Suppressor macrophage treated with lipopolysaccharide for 4 hours (primary cell): ENCODE measurements around the gene BOC.
"Not testable (repeated sequence)": the region's sequence is repeated elsewhere in the genome, so short reads cannot be mapped to it uniquely, and the experiment has no call there.

ENCODE experiments used
- DNase-seq: peaks from one replicate; pipeline ENCODE4 v3.0.0-alpha.2; 2020

The BOC gene, protein sequence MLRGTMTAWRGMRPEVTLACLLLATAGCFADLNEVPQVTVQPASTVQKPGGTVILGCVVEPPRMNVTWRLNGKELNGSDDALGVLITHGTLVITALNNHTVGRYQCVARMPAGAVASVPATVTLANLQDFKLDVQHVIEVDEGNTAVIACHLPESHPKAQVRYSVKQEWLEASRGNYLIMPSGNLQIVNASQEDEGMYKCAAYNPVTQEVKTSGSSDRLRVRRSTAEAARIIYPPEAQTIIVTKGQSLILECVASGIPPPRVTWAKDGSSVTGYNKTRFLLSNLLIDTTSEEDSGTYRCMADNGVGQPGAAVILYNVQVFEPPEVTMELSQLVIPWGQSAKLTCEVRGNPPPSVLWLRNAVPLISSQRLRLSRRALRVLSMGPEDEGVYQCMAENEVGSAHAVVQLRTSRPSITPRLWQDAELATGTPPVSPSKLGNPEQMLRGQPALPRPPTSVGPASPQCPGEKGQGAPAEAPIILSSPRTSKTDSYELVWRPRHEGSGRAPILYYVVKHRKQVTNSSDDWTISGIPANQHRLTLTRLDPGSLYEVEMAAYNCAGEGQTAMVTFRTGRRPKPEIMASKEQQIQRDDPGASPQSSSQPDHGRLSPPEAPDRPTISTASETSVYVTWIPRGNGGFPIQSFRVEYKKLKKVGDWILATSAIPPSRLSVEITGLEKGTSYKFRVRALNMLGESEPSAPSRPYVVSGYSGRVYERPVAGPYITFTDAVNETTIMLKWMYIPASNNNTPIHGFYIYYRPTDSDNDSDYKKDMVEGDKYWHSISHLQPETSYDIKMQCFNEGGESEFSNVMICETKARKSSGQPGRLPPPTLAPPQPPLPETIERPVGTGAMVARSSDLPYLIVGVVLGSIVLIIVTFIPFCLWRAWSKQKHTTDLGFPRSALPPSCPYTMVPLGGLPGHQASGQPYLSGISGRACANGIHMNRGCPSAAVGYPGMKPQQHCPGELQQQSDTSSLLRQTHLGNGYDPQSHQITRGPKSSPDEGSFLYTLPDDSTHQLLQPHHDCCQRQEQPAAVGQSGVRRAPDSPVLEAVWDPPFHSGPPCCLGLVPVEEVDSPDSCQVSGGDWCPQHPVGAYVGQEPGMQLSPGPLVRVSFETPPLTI

GRCh38 chr3:113211330-113212149 is at the start of gene BOC:
BOC (plus strand) TSS chr3:113211557; CDS start chr3:113249803, 38,246 bp downstream.
- DNase-seq = peak; percentile 34

DNA sequence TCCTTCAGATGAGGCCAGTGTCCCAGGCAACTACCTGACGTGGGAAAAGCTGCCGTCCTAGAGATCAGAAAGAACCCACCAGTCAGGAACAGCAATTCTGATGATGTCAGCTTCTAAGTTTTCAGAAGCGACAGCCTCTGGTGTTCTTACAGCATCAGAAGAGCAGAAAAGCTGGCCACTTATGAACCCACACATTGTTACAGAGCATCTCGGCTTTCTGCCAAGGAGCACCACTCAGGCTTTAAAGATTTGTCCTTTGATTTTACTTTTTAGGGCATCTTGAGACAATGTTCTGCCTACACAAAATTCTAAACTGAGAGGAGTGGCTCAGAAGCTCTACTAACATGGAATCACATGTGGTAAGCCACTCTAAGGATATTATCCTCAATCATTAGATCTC is 49.7 kb upstream of the BOC start:
- no peak for DNase-seq

DNA sequence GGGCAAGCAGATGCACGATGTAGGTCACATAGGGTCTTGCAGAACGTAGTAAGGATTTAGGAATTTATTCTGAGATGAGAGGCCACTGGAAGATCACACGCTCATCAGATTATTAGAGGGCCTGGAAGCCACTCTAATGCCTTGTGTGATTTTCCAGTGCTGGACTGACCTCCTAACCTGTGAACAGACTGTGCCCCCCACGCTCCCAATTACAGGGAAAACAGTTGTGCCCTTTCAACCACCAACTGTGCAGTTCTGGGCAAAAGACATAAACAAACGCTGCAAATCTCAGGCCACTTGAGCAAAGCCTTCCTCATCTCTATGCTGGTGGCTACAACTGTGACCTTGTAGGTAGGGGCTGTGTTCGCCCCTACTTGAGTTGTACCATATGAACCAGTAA is 48.2 kb upstream of the BOC start:
- no peak for DNase-seq

DNA sequence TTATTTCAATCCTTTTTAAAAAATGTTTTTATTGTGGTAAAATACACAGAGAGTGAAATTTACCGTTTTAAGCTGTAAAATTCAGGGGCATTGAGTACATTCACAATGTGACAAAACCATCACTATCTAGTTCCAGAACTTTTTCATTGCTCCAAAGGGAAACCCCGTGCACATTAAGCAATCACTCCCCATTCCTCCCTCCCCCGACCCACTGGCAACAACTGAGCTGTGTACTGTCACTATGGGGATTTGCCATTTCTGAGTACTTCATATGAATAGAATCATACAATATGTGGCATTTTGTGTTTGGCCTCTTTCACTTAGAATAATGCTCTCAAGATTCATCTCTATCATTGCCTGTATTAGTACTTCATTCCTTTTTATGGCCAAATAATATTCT is 45.5 kb upstream of the BOC start:
- peak; percentile 14 for DNase-seq

- DNase-seq = no peak
Measured at GRCh38 chr3:113166357-113166718, 45.0 kb upstream of the BOC start.

GRCh38 chr3:113166719-113167492 is 44.5 kb upstream of the BOC start:
- DNase-seq = no peak

DNA sequence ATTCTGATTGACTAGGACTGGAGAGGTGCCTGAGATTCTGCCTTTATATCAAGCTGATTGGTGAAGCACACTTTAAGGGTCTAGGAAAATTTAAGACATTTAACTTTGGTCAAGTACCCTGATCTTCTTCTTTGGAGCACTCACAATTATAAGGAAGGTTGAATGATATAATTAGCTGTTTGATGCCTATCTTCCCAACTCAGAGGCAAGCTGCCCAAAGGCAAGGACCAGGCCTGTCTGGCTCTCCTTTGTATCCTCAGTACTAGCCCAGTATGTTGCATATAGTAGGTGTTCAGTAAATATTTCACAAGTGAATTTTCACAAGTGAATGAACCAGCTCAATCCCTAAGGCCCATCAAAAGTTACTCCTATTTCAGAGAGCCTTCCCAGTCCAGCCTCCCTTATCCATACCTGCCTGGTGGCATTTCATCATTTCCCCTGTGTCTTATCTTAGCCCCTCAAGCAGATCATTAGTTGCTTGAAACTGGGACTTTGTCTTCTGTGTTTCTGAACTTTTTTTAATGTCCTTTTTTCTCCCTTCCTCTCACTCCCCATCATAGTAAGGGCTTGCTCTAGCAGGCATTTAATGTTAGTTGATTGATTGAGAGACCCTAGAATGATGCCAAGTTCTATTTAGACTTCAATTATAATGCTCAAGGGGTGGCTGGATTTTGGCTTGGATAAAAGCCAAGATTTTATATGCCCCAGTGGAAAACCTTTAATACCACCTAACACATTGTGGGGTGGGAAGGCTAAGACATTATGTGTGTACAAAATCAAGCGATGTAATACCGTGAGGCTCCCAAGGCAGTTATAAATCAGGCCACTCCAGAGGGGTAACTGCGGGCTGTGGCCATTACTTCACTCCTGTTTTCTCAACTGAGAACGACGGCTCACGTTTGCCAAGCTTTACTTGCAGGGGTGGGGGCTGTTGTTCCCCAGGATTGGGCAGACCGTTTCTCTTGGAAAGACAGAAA is 43.2 kb upstream of the BOC start:
- no peak for DNase-seq

DNA sequence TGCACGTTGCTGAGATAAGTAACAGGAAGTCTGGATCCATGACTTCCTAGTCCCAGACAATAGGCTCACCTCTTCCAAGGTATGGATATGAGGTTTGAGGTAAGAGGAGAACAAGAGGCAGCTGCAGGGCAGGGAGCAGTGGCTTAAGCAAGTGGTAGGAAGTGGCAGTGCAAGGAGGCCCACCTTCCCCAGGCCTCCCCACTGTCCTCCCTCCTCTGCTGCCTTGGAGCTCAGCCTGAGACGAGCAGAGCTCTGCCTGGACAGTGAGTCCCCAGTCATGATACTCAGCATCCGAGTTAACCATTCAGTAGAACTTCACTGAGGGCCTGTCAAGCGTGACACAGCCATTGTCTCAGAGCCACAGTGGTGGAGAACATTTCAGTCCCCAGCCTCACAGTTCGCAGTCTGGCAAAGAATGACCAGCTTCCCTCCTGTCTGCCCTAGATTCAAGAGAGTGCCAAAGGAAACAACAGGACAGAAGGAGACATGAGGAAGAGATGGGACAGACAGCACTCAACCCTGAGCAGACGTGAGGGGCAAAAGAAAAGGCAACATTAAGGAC is 41.4 kb upstream of the BOC start:
- DNase-seq = no peak

DNA sequence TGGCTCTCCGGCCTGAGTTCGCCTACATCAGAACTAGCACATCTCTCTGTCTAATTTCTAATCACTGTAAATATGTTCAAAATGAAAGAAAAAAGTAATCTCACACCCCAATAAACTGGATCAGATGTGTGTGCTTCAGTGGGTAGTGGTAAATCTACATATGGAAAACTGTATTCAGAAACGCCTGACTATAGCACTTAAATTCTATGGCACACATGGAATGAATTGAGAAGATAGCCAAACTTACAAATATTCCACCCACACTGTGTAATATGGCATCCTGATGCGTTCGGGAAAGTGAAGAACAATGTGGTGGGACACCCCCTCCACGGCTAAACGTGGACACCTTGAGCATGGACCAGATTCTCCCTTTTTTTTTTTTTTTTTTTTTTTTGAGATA is 40.6 kb upstream of the BOC start:
- DNase-seq = no peak

- not testable (repeated sequence) for DNase-seq
Measured at GRCh38 chr3:113171675-113172300, 39.6 kb upstream of the BOC start.

- no peak for DNase-seq
Measured at GRCh38 chr3:113173102-113173501, 38.3 kb upstream of the BOC start.

- no peak for DNase-seq
Measured at GRCh38 chr3:113174304-113174703, 37.1 kb upstream of the BOC start.

- peak; percentile 22 for DNase-seq
Measured at GRCh38 chr3:113174801-113175485, 36.4 kb upstream of the BOC start.

DNA sequence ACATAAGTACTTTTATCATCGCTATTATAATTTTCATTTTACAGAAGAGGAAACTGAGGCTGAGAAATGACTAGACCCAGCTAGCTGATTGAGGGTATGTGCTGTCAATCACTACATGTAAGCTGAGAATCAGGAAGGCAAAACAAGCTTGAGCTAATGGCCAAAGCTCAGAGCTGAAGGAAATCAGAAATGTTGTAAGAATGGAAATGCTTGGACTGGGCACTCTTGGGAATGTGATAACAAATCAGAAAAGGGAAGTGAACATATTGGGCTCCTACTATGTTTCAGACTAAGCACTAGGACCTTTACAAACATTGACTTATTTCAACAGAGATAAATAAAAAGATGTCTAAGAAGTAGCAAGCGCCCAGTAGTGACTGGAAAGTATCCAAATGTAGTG is 33.8 kb upstream of the BOC start:
- peak; percentile 36 for DNase-seq

- DNase-seq = no peak
Measured at GRCh38 chr3:113179235-113179824, 32.0 kb upstream of the BOC start.

- DNase-seq = no peak
Measured at GRCh38 chr3:113183748-113184661, 27.4 kb upstream of the BOC start.

DNA sequence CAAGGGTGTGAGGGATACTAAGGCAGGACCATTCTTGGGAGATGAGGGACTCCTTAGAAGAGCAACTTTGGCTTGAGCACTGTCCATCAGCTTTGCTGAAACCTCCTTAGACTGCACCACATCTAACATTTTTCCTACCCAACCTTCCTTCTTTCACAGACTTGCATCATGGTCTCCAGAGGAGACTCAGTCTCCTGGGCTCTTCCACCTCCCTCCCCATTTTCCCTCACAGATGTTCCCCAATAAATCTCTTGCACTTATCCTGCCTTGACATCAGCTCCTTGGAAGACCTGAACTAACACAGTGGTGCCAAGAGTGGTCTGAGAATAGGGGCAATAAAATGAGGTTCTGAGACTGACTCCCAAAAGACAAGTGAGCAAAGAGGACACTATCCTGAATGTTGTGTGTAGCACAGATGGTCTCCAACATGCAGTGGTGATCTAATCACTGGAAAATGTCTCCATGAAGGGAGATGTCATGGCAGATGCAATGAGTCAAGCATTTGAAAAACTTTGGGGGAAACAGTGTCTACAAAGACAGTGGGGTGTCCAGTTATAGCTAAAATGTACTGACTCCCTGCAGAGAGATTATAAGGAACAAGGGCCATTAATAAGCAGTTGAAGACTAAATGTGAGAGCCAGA is 26.0 kb upstream of the BOC start:
- DNase-seq = no peak
